KOPT-K1 (cell line): Measurements from ENCODE around the gene RCSD1.

ENCODE experiments used
- H3K27ac ChIP-seq: fragments of 200-600 bp; sonication (generic); 2 replicates; pipeline ENCODE4 v1.5.1; 2016; ENCODE audit warnings: antibody characterized with exemption, mild to moderate bottlenecking, low read depth, low read length; ENCODE audit not compliant: poor library complexity, severe bottlenecking
- H3K36me3 ChIP-seq: fragments of 200-600 bp; sonication (generic); 2 replicates; pipeline ENCODE4 v1.5.1; 2017; ENCODE audit warnings: antibody characterized with exemption, mild to moderate bottlenecking, low read length, moderate library complexity; ENCODE audit not compliant: insufficient read depth
- H3K9me3 ChIP-seq: fragments of 200-600 bp; sonication (generic); 2 replicates; pipeline ENCODE4 v1.5.1; 2017; ENCODE audit warnings: antibody characterized with exemption, low read length, mild to moderate bottlenecking; ENCODE audit not compliant: insufficient read depth, poor library complexity, severe bottlenecking

RCSD1 gene

GRCh38 chr1:167628741-167629515, 1.1 kb upstream of the RCSD1 start:
- peaks cover 4% of the 10 kb centered on the region for H3K9me3 ChIP-seq
- H3K36me3 ChIP-seq, result peaks cover 11% of the 10 kb centered on the region
- peak overlapping the region; percentile 100 for H3K27ac ChIP-seq

- peak overlapping the region; percentile 100 for H3K27ac ChIP-seq
- peaks cover 30% of the 10 kb centered on the region for H3K36me3 ChIP-seq
- no peaks in the 10 kb centered on the region for H3K9me3 ChIP-seq
Observed at GRCh38 chr1:167630568-167631385, 745 bp downstream of the RCSD1 start.

- Histone ChIP-seq H3K9me3 (no peaks in the 10 kb centered on the region), H3K36me3 (peaks cover 36% of the 10 kb centered on the region), H3K27ac (peak overlapping the region; percentile 100)
Observed at GRCh38 chr1:167631386-167631935, 1.4 kb downstream of the RCSD1 start.

DNA sequence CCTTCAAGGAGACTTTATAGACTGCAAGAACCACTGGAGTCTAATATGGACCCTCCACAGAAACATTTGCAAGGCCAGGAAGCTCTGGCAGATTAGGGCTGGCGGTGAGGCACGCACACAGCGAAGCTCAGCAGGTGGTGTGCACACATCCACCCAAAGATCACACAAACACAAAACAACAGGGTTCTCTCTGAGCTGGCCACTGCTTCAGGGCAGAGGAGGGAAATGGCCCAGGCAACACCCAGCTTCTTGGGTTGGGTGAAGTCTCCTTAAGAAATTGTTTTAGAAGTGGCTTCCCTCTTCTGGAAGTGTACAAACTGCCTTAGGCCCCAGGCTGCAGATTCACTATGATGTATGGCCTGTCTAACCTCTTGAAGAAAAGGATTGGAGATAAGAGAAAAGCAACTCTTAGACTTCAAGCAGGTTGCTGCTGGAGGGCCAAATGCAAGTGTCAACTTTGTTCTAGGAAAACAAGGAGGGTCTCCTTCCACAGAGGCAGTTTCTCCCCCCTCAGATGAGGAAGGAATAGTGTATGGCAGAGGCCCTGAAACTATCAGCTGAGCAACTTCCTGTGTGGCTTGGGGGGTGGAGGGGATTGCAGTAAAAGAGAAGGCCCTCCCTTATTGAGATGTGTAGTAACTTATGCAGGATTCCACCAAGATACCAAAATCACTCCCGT, 2.0 kb downstream of the RCSD1 start:
- Histone ChIP-seq H3K9me3 (no peaks in the 10 kb centered on the region), H3K27ac (peak overlapping the region; percentile 100), H3K36me3 (peaks cover 38% of the 10 kb centered on the region)

GRCh38 chr1:167633258-167633944, 3.4 kb downstream of the RCSD1 start:
- H3K27ac ChIP-seq, result peak overlapping the region; percentile 100

DNA sequence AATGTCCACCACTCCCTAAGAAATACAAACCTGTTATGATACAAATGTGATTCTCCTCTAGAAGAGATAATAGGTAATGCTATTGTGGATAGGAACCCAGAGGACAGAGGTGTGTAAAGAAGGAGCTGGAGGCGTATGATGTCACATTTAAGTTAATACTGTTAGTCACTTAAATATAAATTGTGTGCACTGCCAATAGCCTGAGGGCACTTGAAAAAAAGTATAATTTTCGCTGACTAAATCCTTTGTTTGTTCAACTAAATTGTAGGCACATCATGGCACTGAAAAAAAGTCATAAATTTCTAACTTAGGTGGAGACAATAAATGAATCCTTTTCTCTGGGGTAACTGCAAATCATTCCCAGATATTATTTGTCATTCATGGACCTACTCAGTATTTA, 4.4 kb downstream of the RCSD1 start:
- Histone ChIP-seq H3K9me3 (no peaks in the 10 kb centered on the region), H3K27ac (peak overlapping the region; percentile 100), H3K36me3 (peaks cover 58% of the 10 kb centered on the region)

More at GRCh38 chr1:167633258-167633944, 3.4 kb downstream of the RCSD1 start:
- Histone ChIP-seq H3K36me3 (peaks cover 47% of the 10 kb centered on the region), H3K9me3 (no peaks in the 10 kb centered on the region)

DNA sequence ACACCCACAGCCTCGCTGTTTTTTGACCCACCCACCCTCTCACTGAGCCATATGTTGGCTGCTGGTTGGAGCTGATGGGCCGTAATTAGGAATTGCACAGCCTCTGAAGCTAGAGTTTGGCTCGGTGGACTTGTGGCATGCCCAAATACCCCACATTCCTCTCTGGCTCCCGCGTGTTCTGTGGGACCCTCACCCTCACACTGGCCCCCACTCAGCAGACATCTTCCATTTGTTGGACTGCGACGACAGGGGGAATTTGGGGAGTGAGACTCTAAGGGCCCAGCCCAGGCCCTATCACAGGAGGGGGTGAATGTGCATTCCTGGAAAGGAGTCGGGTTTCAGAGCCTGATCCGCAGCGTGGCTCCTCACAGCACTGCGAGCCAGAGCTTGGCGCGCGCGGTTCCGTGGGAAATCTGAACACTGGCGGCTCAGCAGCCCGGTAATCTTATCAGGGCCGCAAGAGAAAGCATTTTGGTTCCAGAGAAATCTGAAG, 5.2 kb downstream of the RCSD1 start:
- Histone ChIP-seq H3K27ac (peak overlapping the region; percentile 100), H3K36me3 (peaks cover 65% of the 10 kb centered on the region), H3K9me3 (no peaks in the 10 kb centered on the region)

DNA sequence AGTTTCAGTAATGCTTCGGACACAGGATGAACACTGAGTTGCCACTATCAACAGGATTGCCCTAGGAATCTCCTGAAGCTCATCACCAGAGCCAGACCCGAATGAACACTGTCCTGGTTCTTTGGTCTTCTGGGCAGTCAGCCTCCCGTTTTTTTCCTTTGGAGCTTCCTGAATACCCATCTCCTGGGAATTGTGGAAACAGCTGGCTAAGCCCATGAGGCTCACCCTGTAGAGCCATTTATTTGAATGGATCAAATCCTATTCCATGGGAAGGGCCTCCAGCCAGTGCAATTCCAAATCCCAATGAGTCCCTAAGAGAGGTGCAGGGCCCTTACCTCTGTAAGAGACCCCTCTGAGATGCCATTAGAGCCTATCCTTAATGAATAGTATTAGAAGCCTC, 5.9 kb downstream of the RCSD1 start:
- Histone ChIP-seq H3K9me3 (no peaks in the 10 kb centered on the region), H3K36me3 (peaks cover 73% of the 10 kb centered on the region), H3K27ac (peak overlapping the region; percentile 100)

GRCh38 chr1:167638064-167638463, 8.0 kb downstream of the RCSD1 start:
- Histone ChIP-seq H3K27ac (peak overlapping the region; percentile 100), H3K36me3 (peaks cover 92% of the 10 kb centered on the region), H3K9me3 (no peaks in the 10 kb centered on the region)

GRCh38 chr1:167640051-167640450, 10.0 kb downstream of the RCSD1 start:
- H3K27ac ChIP-seq, result peak overlapping the region; percentile 27
- H3K9me3 ChIP-seq, result no peaks in the 10 kb centered on the region
- peaks cover 89% of the 10 kb centered on the region for H3K36me3 ChIP-seq

- H3K27ac ChIP-seq, result peak overlapping the region; percentile 41
- no peaks in the 10 kb centered on the region for H3K9me3 ChIP-seq
- peaks cover 84% of the 10 kb centered on the region for H3K36me3 ChIP-seq
Observed at GRCh38 chr1:167641786-167642500, 11.9 kb downstream of the RCSD1 start.

- no peaks in the 10 kb centered on the region for H3K9me3 ChIP-seq
- H3K36me3 ChIP-seq, result peaks cover 83% of the 10 kb centered on the region
- peak overlapping the region; percentile 41 for H3K27ac ChIP-seq
Observed at GRCh38 chr1:167642501-167642826, 12.4 kb downstream of the RCSD1 start.

- Histone ChIP-seq H3K9me3 (no peaks in the 10 kb centered on the region), H3K36me3 (peaks cover 74% of the 10 kb centered on the region), H3K27ac (peak overlapping the region; percentile 8)
Observed at GRCh38 chr1:167643441-167643840, 13.4 kb downstream of the RCSD1 start.

DNA sequence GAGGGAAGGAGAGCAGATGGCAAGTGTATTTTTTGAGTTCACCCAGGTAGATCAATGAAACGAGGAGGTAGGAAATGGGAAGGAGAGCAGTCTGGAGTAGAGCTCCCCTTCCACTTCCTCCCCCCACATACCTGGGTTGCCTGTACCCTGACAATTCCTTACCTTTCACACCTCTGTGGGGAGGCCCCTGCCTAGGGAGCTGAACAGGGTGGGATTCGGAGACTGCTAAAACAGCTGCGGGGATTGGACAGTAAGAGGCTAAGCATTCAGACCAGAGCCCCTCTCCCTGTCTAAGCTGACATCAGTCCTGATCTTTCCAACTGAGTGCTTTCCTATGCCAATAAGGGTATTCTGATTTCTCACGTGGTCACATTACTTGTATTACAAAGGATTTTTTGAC, 14.5 kb downstream of the RCSD1 start:
- H3K9me3 ChIP-seq, result no peaks in the 10 kb centered on the region
- H3K36me3 ChIP-seq, result peaks cover 63% of the 10 kb centered on the region
- no peak overlapping the region for H3K27ac ChIP-seq
